GM18517 (cell line): ENCODE data around the gene RNF152.
A peak's percentile ranks its signal among the peaks of the same experiment; 100 is the strongest.

Experiments used
- ATAC-seq: cut with Tn5 transposase; IDR thresholded peaks from one replicate; pipeline ENCODE4 v1.9.1; 2021; ENCODE audit warnings: mild to moderate bottlenecking, moderate library complexity; ENCODE audit not compliant: unreplicated experiment

Gene RNF152

GRCh38 chr18:61892683-61893308 lies at the start of gene RNF152:
Gene RNF152, minus strand, starts transcription at chr18:61893007. Its CDS starts 76,544 bp downstream, at chr18:61816463.
- no peak for ATAC-seq

- no peak for ATAC-seq
Measured at GRCh38 chr18:61941948-61942471, 49.2 kb upstream of the RNF152 start.

GRCh38 chr18:61939046-61939674 lies 46.4 kb upstream of the RNF152 start:
- no peak for ATAC-seq

GRCh38 chr18:61935362-61935761 lies 42.6 kb upstream of the RNF152 start:
- ATAC-seq = no peak

GRCh38 chr18:61931654-61932379 lies 39.0 kb upstream of the RNF152 start:
- no peak for ATAC-seq

GRCh38 chr18:61929881-61930640 lies 37.3 kb upstream of the RNF152 start:
- ATAC-seq = no peak

- ATAC-seq = no peak
Measured at GRCh38 chr18:61926532-61926931, 33.7 kb upstream of the RNF152 start.

GRCh38 chr18:61924550-61924949 lies 31.7 kb upstream of the RNF152 start:
- ATAC-seq = no peak

GRCh38 chr18:61922435-61922834 lies 29.6 kb upstream of the RNF152 start:
- ATAC-seq = no peak

- ATAC-seq = no peak
Measured at GRCh38 chr18:61921621-61922235, 28.9 kb upstream of the RNF152 start.

- ATAC-seq = no peak
Measured at GRCh38 chr18:61917818-61918217, 25.0 kb upstream of the RNF152 start.

GRCh38 chr18:61912476-61912875 lies 19.7 kb upstream of the RNF152 start:
- ATAC-seq = no peak

GRCh38 chr18:61910101-61910500 lies 17.3 kb upstream of the RNF152 start:
- ATAC-seq = no peak

GRCh38 chr18:61908661-61909060 lies 15.9 kb upstream of the RNF152 start:
- ATAC-seq = no peak

GRCh38 chr18:61901323-61901986 lies 8.6 kb upstream of the RNF152 start:
- ATAC-seq = peak; percentile 91

- no peak for ATAC-seq
Measured at GRCh38 chr18:61900504-61901281, 7.9 kb upstream of the RNF152 start.

GRCh38 chr18:61898640-61899101 lies 5.9 kb upstream of the RNF152 start:
- no peak for ATAC-seq

- ATAC-seq = no peak
Measured at GRCh38 chr18:61896757-61897156, 4.0 kb upstream of the RNF152 start.

- no peak for ATAC-seq
Measured at GRCh38 chr18:61896118-61896517, 3.3 kb upstream of the RNF152 start.
